Measurements from ENCODE around the gene NRIP1.

Gene NRIP1

GRCh38 chr21:15009837-15010363 lies 54.9 kb downstream of the NRIP1 start:
- no peak for DNase-seq (ENCODE audit: low read depth in 2 of 2)

GRCh38 chr21:15007716-15008296 lies 57.0 kb downstream of the NRIP1 start:
- DNase-seq (ENCODE audit: low read depth in 2 of 2) = no peak

GRCh38 chr21:15006594-15007230 lies 58.1 kb downstream of the NRIP1 start:
- DNase-seq (ENCODE audit: low read depth in 2 of 2) = no peak

- DNase-seq (ENCODE audit: low read depth in 2 of 2) = no peak
Measured at GRCh38 chr21:15005391-15005790, 59.4 kb downstream of the NRIP1 start.

GRCh38 chr21:15004721-15005370 lies 60.0 kb downstream of the NRIP1 start:
- no peak for DNase-seq (ENCODE audit: low read depth in 2 of 2)

GRCh38 chr21:15003463-15004135 lies 61.2 kb downstream of the NRIP1 start:
- no peak for DNase-seq (ENCODE audit: low read depth in 2 of 2)

GRCh38 chr21:15001857-15002606 lies 62.8 kb downstream of the NRIP1 start:
- no peak for DNase-seq (ENCODE audit: low read depth in 2 of 2)

- DNase-seq (ENCODE audit: low read depth in 2 of 2) = no peak
Measured at GRCh38 chr21:15001113-15001512, 63.7 kb downstream of the NRIP1 start.

GRCh38 chr21:15000081-15000480 lies 64.7 kb downstream of the NRIP1 start:
- DNase-seq (ENCODE audit: low read depth in 2 of 2) = no peak

- DNase-seq (ENCODE audit: low read depth in 2 of 2) = no peak
Measured at GRCh38 chr21:14998784-14999183, 66.0 kb downstream of the NRIP1 start.

- no peak for DNase-seq (ENCODE audit: low read depth in 2 of 2)
Measured at GRCh38 chr21:14998336-14998735, 66.5 kb downstream of the NRIP1 start.

GRCh38 chr21:14995695-14996490 lies 68.9 kb downstream of the NRIP1 start:
- DNase-seq (ENCODE audit: low read depth in 2 of 2) = no peak

GRCh38 chr21:14995226-14995625 lies 69.6 kb downstream of the NRIP1 start:
- no peak for DNase-seq (ENCODE audit: low read depth in 2 of 2)

GRCh38 chr21:14993115-14993514 lies 71.7 kb downstream of the NRIP1 start:
- no peak for DNase-seq (ENCODE audit: low read depth in 2 of 2)

GRCh38 chr21:14991957-14992356 lies 72.8 kb downstream of the NRIP1 start:
- no peak for DNase-seq (ENCODE audit: low read depth in 2 of 2)

- no peak for DNase-seq (ENCODE audit: low read depth in 2 of 2)
Measured at GRCh38 chr21:14989359-14989758, 75.4 kb downstream of the NRIP1 start.

- DNase-seq (ENCODE audit: low read depth in 2 of 2) = no peak
Measured at GRCh38 chr21:14988760-14989159, 76.0 kb downstream of the NRIP1 start.

- DNase-seq (ENCODE audit: low read depth in 2 of 2) = no peak
Measured at GRCh38 chr21:14987370-14988170, 77.2 kb downstream of the NRIP1 start.

GRCh38 chr21:14985306-14985705 lies 79.5 kb downstream of the NRIP1 start:
- DNase-seq (ENCODE audit: low read depth in 2 of 2) = no peak

- DNase-seq (ENCODE audit: low read depth in 2 of 2) = no peak
Measured at GRCh38 chr21:14982336-14982735, 82.5 kb downstream of the NRIP1 start.

Data from stimulated activated CD8-positive, alpha-beta memory T cell treated with anti-CD3 and anti-CD28 coated beads, Interleukin-15, amount 100 ng/mL, for 48 hours (primary cell).